GM23338 (cell line): ENCODE data around the gene ANKS1B. TPM values are rescaled to one million over a fixed set of nuclear protein-coding genes. Genes with fewer than 3 reads are reported as not detected.

Source experiments
- ATAC-seq: fragments of 200-7000 bp; cut with Tn5 transposase; 3 replicates; pipeline ENCODE4 v1.9.1; 2020
- DNase-seq: peaks from one replicate; pipeline ENCODE4 v3.0.0-alpha.2; 2015; ENCODE audit warnings: low spot score
- H2AFZ ChIP-seq: fragments of 200-600 bp; sonication (generic); 2 replicates; pipeline ENCODE4 v1.8.0; 2016; ENCODE audit warnings: antibody characterized with exemption, mild to moderate bottlenecking, moderate library complexity
- H3F3A ChIP-seq: fragments of 200-600 bp; sonication (generic); replicated peaks from 2 replicates; pipeline ENCODE4 v1.8.0; 2017; ENCODE audit warnings: antibody characterized with exemption, mixed run types, low read depth
- H3K27ac ChIP-seq: fragments of 200-600 bp; sonication (generic); 2 replicates; pipeline ENCODE4 v1.6.1; 2016; ENCODE audit warnings: low read depth
- H3K27me3 ChIP-seq: fragments of 200-600 bp; sonication (generic); 2 replicates; pipeline ENCODE4 v1.8.0; 2016; ENCODE audit warnings: mild to moderate bottlenecking, mixed run types, moderate library complexity; ENCODE audit not compliant: insufficient read depth
- H3K36me3 ChIP-seq: fragments of 200-600 bp; sonication (generic); 2 replicates; pipeline ENCODE4 v1.8.0; 2016; ENCODE audit warnings: mild to moderate bottlenecking; ENCODE audit not compliant: insufficient read depth
- H3K4me1 ChIP-seq: fragments of 200-600 bp; sonication (generic); 2 replicates; pipeline ENCODE4 v1.8.0; 2016; ENCODE audit warnings: mild to moderate bottlenecking, moderate library complexity; ENCODE audit not compliant: insufficient read depth
- H3K4me2 ChIP-seq: fragments of 200-600 bp; sonication (generic); 2 replicates; pipeline ENCODE4 v1.7.1; 2017; ENCODE audit warnings: mixed run types
- H3K4me3 ChIP-seq: fragments of 200-600 bp; sonication (generic); 2 replicates; pipeline ENCODE4 v1.6.1; 2016; ENCODE audit warnings: mixed run types
- H3K79me2 ChIP-seq: fragments of 200-600 bp; sonication (generic); replicated peaks from 2 replicates; pipeline ENCODE4 v1.8.0; 2017; ENCODE audit warnings: mild to moderate bottlenecking; ENCODE audit not compliant: insufficient read depth
- H3K9me2 ChIP-seq: fragments of 200-600 bp; sonication (generic); 2 replicates; pipeline ENCODE4 v1.8.0; 2017; ENCODE audit not compliant: insufficient read depth
- H4K20me1 ChIP-seq: fragments of 200-600 bp; sonication (generic); replicated peaks from 2 replicates; pipeline ENCODE4 v1.8.0; 2017; ENCODE audit warnings: mild to moderate bottlenecking; ENCODE audit not compliant: insufficient read depth
- H3K27ac Mint-ChIP-seq: 2 replicates; pipeline ENCODE4 v1.8.0; 2020; ENCODE audit warnings: inconsistent platforms, mild to moderate bottlenecking, moderate library complexity, mixed read lengths
- H3K27me3 Mint-ChIP-seq: 3 replicates; pipeline ENCODE4 v1.8.0; 2022; ENCODE audit warnings: low read depth, mild to moderate bottlenecking, moderate library complexity, mixed read lengths, inconsistent platforms; ENCODE audit not compliant: insufficient read depth, poor library complexity
- H3K36me3 Mint-ChIP-seq: 3 replicates; pipeline ENCODE4 v1.8.0; 2021; ENCODE audit warnings: low read depth, mild to moderate bottlenecking, inconsistent platforms, moderate library complexity, mixed read lengths
- H3K4me1 Mint-ChIP-seq: 3 replicates; pipeline ENCODE4 v1.8.0; 2020; ENCODE audit warnings: mild to moderate bottlenecking, inconsistent platforms, mixed read lengths
- H3K4me3 Mint-ChIP-seq: 3 replicates; pipeline ENCODE4 v1.8.0; 2021; ENCODE audit warnings: moderate library complexity, mild to moderate bottlenecking, inconsistent platforms, mixed read lengths
- H3K9me3 Mint-ChIP-seq: 3 replicates; pipeline ENCODE4 v1.8.0; 2020; ENCODE audit warnings: moderate library complexity, mild to moderate bottlenecking, inconsistent platforms, mixed read lengths
- CREB1 ChIP-seq: fragments of 250-450 bp; sonication (Bioruptor Pico); IDR thresholded peaks from 2 replicates; pipeline ENCODE4 v1.5.0; 2020; ENCODE audit warnings: low read depth, mild to moderate bottlenecking, moderate library complexity
- EZH2 ChIP-seq: fragments of 200-600 bp; sonication (generic); IDR thresholded peaks from one replicate; pipeline ENCODE4 v1.8.0; 2017; ENCODE audit warnings: antibody characterized with exemption, mild to moderate bottlenecking, low read depth; ENCODE audit not compliant: unreplicated experiment
- EZH2phosphoT487 ChIP-seq: fragments of 200-600 bp; sonication (generic); IDR thresholded peaks from one replicate; pipeline ENCODE4 v1.8.1; 2018; ENCODE audit warnings: antibody characterized with exemption; ENCODE audit not compliant: unreplicated experiment
- JUNB ChIP-seq: IDR thresholded peaks from one replicate; pipeline ENCODE4 v1.6.1; 2016; ENCODE audit warnings: antibody characterized with exemption; ENCODE audit not compliant: unreplicated experiment
- NANOG ChIP-seq: IDR thresholded peaks from 2 replicates; pipeline ENCODE4 v1.6.1; 2016; ENCODE audit warnings: antibody characterized with exemption, borderline replicate concordance
- POLR2AphosphoS5 ChIP-seq: IDR thresholded peaks from 2 replicates; pipeline ENCODE4 v1.6.1; 2016; ENCODE audit warnings: antibody characterized with exemption, low read depth
- STAT1 ChIP-seq: IDR thresholded peaks from one replicate; pipeline ENCODE4 v1.6.1; 2016; ENCODE audit warnings: antibody characterized with exemption; ENCODE audit not compliant: unreplicated experiment
- ZNF114 ChIP-seq: fragments of 250-450 bp; sonication (Bioruptor Pico); IDR thresholded peaks from 2 replicates; pipeline ENCODE4 v1.5.0; 2020; ENCODE audit warnings: mild to moderate bottlenecking, moderate library complexity
- ZNF331 ChIP-seq: fragments of 250-450 bp; sonication (Bioruptor Pico); IDR thresholded peaks from 2 replicates; pipeline ENCODE4 v1.5.0; 2020; ENCODE audit warnings: low read depth, mild to moderate bottlenecking, moderate library complexity
- polyA plus RNA-seq: library from polyadenylated mRNA; unstranded; fragments of >200 nt; fragmentation: Nextera tagmentation; extraction: Ambion mirVana; gene quantifications from 2 replicates; pipeline ENCODE4 v1.2.1, GENCODE V29; 2016
- total RNA-seq: library from RNA; depleted of rRNA; stranded (reverse); fragments of >200 nt; shearing (Covaris generic); gene quantifications from 2 replicates; pipeline ENCODE4 v1.2.3, GENCODE V29; 2014
- TF ChIP-seq, protein P1 (sequence below): IDR thresholded peaks from 2 replicates; pipeline ENCODE4 v1.6.1; 2016; ENCODE audit warnings: antibody characterized with exemption
- TF ChIP-seq, protein P2 (sequence below): IDR thresholded peaks from one replicate; pipeline ENCODE4 v1.6.1; 2018; ENCODE audit warnings: antibody characterized with exemption; ENCODE audit not compliant: unreplicated experiment
- TF ChIP-seq, protein P3 (sequence below), 2 experiments: fragments of 200-600 bp in 1 of 2; sonication (generic) in 1 of 2; conservative IDR thresholded peaks; 2 replicates each; pipeline versions ENCODE4 v1.5.1 to v1.6.1; 2016 to 2017; ENCODE audit warnings: antibody characterized with exemption in 2 of 2, low read depth in 2 of 2, mild to moderate bottlenecking in 2 of 2, moderate library complexity in 1 of 2
- TF ChIP-seq, protein P4 (sequence below): fragments of 250-450 bp; sonication (Bioruptor Pico); IDR thresholded peaks from 2 replicates; pipeline ENCODE4 v1.5.0; 2020; ENCODE audit warnings: mild to moderate bottlenecking, moderate library complexity

Gene ANKS1B
- total and polyA plus RNA-seq, 2 experiments from 2014 or later: 4.3 to 5.8 TPM

DNA sequence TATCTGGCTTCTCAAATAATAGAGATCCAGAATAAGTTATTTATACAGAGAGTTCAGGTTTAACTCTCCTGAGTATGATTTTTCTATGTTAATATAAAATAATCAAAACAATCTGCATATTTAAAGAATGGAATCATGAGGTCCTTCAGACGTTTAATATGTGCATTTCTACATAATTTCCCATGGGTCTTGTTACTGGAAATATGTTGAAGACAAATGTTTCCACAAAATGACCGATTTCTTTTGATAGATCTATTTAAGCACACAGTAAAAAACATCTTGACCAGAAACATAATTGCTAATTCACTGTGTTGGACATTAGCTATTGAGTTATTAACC, 957.7 kb downstream of the ANKS1B start:
- TF ChIP-seq, protein P1, sequence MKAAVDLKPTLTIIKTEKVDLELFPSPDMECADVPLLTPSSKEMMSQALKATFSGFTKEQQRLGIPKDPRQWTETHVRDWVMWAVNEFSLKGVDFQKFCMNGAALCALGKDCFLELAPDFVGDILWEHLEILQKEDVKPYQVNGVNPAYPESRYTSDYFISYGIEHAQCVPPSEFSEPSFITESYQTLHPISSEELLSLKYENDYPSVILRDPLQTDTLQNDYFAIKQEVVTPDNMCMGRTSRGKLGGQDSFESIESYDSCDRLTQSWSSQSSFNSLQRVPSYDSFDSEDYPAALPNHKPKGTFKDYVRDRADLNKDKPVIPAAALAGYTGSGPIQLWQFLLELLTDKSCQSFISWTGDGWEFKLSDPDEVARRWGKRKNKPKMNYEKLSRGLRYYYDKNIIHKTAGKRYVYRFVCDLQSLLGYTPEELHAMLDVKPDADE: no peak
- TF ChIP-seq JUNB: no peak
- TF ChIP-seq CREB1 (CRISPR knock-in tag): no peak
- no peak for TF ChIP-seq EZH2phosphoT487
- TF ChIP-seq, protein P2, sequence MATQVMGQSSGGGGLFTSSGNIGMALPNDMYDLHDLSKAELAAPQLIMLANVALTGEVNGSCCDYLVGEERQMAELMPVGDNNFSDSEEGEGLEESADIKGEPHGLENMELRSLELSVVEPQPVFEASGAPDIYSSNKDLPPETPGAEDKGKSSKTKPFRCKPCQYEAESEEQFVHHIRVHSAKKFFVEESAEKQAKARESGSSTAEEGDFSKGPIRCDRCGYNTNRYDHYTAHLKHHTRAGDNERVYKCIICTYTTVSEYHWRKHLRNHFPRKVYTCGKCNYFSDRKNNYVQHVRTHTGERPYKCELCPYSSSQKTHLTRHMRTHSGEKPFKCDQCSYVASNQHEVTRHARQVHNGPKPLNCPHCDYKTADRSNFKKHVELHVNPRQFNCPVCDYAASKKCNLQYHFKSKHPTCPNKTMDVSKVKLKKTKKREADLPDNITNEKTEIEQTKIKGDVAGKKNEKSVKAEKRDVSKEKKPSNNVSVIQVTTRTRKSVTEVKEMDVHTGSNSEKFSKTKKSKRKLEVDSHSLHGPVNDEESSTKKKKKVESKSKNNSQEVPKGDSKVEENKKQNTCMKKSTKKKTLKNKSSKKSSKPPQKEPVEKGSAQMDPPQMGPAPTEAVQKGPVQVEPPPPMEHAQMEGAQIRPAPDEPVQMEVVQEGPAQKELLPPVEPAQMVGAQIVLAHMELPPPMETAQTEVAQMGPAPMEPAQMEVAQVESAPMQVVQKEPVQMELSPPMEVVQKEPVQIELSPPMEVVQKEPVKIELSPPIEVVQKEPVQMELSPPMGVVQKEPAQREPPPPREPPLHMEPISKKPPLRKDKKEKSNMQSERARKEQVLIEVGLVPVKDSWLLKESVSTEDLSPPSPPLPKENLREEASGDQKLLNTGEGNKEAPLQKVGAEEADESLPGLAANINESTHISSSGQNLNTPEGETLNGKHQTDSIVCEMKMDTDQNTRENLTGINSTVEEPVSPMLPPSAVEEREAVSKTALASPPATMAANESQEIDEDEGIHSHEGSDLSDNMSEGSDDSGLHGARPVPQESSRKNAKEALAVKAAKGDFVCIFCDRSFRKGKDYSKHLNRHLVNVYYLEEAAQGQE: no peak
- TF ChIP-seq, protein P3, sequence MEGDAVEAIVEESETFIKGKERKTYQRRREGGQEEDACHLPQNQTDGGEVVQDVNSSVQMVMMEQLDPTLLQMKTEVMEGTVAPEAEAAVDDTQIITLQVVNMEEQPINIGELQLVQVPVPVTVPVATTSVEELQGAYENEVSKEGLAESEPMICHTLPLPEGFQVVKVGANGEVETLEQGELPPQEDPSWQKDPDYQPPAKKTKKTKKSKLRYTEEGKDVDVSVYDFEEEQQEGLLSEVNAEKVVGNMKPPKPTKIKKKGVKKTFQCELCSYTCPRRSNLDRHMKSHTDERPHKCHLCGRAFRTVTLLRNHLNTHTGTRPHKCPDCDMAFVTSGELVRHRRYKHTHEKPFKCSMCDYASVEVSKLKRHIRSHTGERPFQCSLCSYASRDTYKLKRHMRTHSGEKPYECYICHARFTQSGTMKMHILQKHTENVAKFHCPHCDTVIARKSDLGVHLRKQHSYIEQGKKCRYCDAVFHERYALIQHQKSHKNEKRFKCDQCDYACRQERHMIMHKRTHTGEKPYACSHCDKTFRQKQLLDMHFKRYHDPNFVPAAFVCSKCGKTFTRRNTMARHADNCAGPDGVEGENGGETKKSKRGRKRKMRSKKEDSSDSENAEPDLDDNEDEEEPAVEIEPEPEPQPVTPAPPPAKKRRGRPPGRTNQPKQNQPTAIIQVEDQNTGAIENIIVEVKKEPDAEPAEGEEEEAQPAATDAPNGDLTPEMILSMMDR (conservative IDR thresholded peaks at IDR 0.05; ENCODE audit: low read depth in 2 of 2): no peak
- TF ChIP-seq ZNF331 (CRISPR knock-in tag): no peak
- TF ChIP-seq POLR2AphosphoS5: no peak
- TF ChIP-seq NANOG: no peak
- TF ChIP-seq EZH2: no peak
- no peak for TF ChIP-seq ZNF114 (CRISPR knock-in tag)
- no peak for TF ChIP-seq STAT1
- TF ChIP-seq, protein P4, sequence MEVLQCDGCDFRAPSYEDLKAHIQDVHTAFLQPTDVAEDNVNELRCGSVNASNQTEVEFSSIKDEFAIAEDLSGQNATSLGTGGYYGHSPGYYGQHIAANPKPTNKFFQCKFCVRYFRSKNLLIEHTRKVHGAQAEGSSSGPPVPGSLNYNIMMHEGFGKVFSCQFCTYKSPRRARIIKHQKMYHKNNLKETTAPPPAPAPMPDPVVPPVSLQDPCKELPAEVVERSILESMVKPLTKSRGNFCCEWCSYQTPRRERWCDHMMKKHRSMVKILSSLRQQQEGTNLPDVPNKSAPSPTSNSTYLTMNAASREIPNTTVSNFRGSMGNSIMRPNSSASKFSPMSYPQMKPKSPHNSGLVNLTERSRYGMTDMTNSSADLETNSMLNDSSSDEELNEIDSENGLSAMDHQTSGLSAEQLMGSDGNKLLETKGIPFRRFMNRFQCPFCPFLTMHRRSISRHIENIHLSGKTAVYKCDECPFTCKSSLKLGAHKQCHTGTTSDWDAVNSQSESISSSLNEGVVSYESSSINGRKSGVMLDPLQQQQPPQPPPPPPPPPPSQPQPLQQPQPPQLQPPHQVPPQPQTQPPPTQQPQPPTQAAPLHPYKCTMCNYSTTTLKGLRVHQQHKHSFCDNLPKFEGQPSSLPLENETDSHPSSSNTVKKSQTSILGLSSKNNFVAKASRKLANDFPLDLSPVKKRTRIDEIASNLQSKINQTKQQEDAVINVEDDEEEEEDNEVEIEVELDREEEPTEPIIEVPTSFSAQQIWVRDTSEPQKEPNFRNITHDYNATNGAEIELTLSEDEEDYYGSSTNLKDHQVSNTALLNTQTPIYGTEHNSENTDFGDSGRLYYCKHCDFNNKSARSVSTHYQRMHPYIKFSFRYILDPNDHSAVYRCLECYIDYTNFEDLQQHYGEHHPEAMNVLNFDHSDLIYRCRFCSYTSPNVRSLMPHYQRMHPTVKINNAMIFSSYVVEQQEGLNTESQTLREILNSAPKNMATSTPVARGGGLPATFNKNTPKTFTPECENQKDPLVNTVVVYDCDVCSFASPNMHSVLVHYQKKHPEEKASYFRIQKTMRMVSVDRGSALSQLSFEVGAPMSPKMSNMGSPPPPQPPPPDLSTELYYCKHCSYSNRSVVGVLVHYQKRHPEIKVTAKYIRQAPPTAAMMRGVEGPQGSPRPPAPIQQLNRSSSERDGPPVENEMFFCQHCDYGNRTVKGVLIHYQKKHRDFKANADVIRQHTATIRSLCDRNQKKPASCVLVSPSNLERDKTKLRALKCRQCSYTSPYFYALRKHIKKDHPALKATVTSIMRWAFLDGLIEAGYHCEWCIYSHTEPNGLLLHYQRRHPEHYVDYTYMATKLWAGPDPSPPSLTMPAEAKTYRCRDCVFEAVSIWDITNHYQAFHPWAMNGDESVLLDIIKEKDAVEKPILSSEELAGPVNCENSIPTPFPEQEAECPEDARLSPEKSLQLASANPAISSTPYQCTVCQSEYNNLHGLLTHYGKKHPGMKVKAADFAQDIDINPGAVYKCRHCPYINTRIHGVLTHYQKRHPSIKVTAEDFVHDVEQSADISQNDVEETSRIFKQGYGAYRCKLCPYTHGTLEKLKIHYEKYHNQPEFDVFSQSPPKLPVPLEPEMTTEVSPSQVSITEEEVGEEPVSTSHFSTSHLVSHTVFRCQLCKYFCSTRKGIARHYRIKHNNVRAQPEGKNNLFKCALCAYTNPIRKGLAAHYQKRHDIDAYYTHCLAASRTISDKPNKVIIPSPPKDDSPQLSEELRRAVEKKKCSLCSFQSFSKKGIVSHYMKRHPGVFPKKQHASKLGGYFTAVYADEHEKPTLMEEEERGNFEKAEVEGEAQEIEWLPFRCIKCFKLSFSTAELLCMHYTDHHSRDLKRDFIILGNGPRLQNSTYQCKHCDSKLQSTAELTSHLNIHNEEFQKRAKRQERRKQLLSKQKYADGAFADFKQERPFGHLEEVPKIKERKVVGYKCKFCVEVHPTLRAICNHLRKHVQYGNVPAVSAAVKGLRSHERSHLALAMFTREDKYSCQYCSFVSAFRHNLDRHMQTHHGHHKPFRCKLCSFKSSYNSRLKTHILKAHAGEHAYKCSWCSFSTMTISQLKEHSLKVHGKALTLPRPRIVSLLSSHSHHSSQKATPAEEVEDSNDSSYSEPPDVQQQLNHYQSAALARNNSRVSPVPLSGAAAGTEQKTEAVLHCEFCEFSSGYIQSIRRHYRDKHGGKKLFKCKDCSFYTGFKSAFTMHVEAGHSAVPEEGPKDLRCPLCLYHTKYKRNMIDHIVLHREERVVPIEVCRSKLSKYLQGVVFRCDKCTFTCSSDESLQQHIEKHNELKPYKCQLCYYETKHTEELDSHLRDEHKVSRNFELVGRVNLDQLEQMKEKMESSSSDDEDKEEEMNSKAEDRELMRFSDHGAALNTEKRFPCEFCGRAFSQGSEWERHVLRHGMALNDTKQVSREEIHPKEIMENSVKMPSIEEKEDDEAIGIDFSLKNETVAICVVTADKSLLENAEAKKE (CRISPR knock-in tag): no peak
- no peak overlapping the region for H3K4me3 ChIP-seq
- peaks cover 33% of the 10 kb centered on the region for H3K36me3 Mint-ChIP-seq

More for the DNA sequence above, 957.7 kb downstream of the ANKS1B start:
- H3K9me3 Mint-ChIP-seq: peaks cover 21% of the 10 kb centered on the region; the same call in 2 of the 3 replicates
- H3K4me1 Mint-ChIP-seq: peaks cover 28% of the 10 kb centered on the region
- DNase-seq (no peak), ATAC-seq (no peak)
- Histone ChIP-seq H3K9me2 (peaks cover 11% of the 10 kb centered on the region; the same call in 1 of the 2 replicates), H3K36me3 (no peaks in the 10 kb centered on the region), H3K27me3 (peaks cover 34% of the 10 kb centered on the region), H4K20me1 (no peaks in the 10 kb centered on the region), H3F3A (no peaks in the 10 kb centered on the region), H3K4me1 (peaks cover 30% of the 10 kb centered on the region), H3K27ac (no peak overlapping the region), H2AFZ (no peak overlapping the region), H3K4me2 (no peak overlapping the region), H3K79me2 (no peaks in the 10 kb centered on the region)
- H3K27me3 Mint-ChIP-seq: no peaks in the 10 kb centered on the region
- no peak overlapping the region for H3K27ac Mint-ChIP-seq
- H3K4me3 Mint-ChIP-seq: no peak overlapping the region
